GM21367 (cell line): ENCODE measurements around the gene SH3GL3.

Experiments used
- ATAC-seq: cut with Tn5 transposase; IDR thresholded peaks from one replicate; pipeline ENCODE4 v1.9.1; 2021; ENCODE audit not compliant: unreplicated experiment

Gene SH3GL3

DNA sequence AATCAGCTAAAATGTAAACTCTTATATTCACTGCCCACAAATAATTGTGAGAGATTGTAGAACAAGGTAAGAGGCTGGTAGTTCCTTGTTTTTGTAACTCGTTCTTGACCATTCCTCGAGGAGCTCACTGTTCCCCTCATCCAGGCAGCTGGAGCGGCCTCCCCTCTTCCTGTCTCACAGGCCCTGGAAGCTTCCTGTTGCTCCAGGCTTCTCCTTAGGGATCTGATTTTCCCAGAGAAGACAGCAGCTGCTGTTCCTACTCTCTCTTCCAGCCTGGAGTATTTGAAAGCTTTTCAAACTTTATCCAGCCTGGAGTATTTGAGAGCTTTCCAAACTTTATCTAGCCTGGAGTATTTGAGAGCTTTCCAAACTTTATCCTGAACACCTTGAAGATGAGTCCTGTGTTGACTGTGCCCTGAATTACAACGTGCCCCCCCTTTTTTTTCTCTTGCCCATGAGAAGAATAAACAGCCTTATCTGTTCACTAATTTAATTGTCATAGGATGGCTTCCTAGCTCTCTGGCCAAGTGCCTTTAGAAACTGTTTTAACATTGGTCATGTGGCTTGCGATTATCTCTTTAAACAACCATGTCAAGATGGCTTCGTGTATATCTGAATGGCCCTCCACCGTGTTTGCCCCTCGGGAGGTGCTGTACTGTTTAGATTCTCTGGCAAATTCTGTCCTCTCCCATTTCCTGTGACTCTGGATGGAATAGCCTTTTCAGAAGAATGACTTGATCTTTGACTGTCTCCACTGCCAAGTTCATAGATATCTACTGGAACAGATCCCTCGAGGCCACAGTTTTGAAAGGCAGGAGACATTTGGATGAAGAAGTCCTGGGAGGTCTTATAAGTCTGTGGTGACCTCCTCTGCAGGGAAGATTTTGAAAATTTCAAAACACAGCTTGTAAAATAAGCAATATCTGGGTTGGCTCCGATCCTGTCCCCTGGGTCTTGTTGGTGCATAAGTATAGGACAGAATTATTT, 211.6 kb downstream of the SH3GL3 start:
- no peak for ATAC-seq

DNA sequence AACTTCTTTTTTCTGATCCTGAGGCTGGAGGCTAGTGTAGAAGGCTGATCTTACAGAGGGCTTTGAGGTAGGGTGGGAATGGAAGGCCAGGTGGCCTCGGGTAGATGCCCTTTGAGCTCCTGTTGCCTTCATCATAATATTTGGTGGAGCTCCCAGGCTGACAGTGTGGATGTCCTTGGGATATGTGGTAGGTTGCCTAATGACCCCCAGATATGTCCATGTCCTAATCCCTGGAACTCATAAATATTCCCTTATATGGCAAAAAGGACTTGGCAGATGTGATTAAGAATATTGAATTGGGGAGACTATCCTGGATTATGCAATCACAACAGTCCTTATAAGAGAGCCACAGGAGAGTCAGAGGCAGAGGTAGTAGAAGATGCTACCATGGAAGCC, 212.3 kb downstream of the SH3GL3 start:
- ATAC-seq, result no peak

DNA sequence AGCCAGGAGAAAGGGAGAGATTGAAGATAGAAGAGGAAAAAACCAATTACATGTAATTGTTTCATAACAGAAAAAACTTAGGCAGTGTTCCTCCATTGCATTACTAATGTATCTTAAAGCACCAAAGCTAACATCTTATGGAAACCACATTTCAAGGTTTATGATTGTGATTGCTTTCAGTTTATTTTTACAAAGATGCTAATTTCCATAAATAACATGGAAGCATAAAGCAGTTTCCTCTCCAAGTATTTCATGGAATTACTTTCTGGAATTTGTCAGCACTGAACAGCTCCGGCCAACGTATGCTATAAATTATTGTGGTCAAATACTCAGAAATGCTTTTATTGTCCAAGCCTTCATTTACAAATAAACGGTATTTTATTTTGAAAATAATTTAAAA, 218.3 kb downstream of the SH3GL3 start:
- no peak for ATAC-seq
